Lower leg skin (tissue), 3 donors: ENCODE results near the gene UPK1B.

Source experiments
- POLR2A ChIP-seq, 2 donors: fragments of 450-650 bp; IDR thresholded peaks; one replicate each; pipeline ENCODE4 v1.6.1; 2016 to 2017; ENCODE audit warnings: antibody characterized with exemption in 2 of 2, mild to moderate bottlenecking in 1 of 2, moderate library complexity in 1 of 2
- TF ChIP-seq, protein P1 (sequence below), 3 donors: fragments of 450-650 bp; IDR thresholded peaks; one replicate each; pipeline ENCODE4 v1.5.1; 2016; ENCODE audit warnings: antibody characterized with exemption in 3 of 3, mild to moderate bottlenecking in 3 of 3, moderate library complexity in 2 of 3

DNA sequence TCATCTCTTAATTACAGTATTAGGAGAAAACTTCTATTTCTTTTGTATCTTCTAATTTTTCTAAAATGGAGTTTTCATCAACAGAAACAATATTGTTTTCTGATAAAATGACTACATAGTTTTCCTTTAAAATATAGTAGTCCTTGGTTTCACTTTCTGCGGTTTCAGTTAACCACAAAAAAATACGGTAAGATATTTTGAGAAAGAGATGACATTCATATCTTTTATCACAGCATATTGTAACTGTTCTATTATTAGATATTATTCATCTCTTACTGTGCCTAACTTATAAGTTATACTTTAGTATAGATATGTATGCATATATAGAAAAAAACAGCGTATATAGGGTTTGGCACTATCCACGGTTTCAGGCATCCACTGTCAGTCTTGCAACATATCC is 65.0 kb downstream of the UPK1B start:
- TF ChIP-seq, protein P1, sequence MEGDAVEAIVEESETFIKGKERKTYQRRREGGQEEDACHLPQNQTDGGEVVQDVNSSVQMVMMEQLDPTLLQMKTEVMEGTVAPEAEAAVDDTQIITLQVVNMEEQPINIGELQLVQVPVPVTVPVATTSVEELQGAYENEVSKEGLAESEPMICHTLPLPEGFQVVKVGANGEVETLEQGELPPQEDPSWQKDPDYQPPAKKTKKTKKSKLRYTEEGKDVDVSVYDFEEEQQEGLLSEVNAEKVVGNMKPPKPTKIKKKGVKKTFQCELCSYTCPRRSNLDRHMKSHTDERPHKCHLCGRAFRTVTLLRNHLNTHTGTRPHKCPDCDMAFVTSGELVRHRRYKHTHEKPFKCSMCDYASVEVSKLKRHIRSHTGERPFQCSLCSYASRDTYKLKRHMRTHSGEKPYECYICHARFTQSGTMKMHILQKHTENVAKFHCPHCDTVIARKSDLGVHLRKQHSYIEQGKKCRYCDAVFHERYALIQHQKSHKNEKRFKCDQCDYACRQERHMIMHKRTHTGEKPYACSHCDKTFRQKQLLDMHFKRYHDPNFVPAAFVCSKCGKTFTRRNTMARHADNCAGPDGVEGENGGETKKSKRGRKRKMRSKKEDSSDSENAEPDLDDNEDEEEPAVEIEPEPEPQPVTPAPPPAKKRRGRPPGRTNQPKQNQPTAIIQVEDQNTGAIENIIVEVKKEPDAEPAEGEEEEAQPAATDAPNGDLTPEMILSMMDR (IDR thresholded peaks at IDR 0.05): no peak
- no peak for TF ChIP-seq POLR2A (IDR thresholded peaks at IDR 0.05)
